ENCODE data around the gene CSTPP1.

GRCh38 chr11:47148903-47149531, 212.5 kb downstream of the CSTPP1 start:
- no peak for TF ChIP-seq CTCF (IDR thresholded peaks at IDR 0.05)
- TF ChIP-seq EP300 (IDR thresholded peaks at IDR 0.05) = no peak

Data from stomach (tissue), 4 donors.